GM21737 (cell line): ENCODE results near the gene THAP2.
"Not testable (repeated sequence)": the region's sequence is repeated elsewhere in the genome, so short reads cannot be mapped to it uniquely, and the experiment has no call there.

ENCODE experiments used
- ATAC-seq: cut with Tn5 transposase; IDR thresholded peaks from one replicate; pipeline ENCODE4 v1.9.1; 2021; ENCODE audit warnings: mild to moderate bottlenecking, moderate library complexity; ENCODE audit not compliant: unreplicated experiment

The THAP2 gene

DNA sequence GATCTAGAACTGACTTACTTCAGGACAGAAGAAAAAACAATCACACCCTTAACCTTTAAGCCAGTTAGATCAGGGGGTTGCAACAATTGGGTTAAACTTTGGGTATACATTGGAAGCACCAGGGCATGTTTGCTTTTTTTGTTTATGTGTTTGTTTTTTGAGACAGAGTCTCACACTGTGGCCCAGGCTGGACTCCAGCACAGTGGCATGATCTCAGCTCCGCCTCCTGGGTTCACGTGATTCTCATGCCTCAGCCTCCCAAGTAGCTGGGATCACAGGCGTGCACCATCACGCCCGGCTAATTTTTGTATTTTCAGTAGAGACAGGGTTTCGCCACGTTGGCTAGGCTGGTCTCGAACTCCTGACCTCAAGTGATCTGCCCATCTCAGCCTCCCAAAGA, 38.1 kb downstream of the THAP2 start:
- ATAC-seq, result not testable (repeated sequence)

DNA sequence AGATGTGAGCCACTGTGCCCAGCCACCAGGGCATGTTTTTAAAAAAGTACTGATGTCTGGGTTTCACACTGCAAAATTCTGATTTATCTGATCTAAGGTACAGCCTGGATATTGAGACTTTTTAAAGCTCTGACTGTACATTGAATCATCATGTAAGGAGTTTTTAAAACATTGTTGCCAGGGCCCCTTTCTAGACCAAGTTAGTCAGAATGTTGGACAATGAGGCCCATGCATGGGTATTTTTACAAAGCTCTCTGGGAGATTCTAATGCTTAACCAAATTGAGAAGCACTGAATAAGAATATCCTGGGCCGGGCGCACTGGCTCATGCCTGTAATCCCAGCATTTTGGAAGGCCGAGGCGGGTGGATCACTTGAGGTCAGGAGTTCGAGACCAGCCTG, 38.5 kb downstream of the THAP2 start:
- ATAC-seq, result no peak

DNA sequence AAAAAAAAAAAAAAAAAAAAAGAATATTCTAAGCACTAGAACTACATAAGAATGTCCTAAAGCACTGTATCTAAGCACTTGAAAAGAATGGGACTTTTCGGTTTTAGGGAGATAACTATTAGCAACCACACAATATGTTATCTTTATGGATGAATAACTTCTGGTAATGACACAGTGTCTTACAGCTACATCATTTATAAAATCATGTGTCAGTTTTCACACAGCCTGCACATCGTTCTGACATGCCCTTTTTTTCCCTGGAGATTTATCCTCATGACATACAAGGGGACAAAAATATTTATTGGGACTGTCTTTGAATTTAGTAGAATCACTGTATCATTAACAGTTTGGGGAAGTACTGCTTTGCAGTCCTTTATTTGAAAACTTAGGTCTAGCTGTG, 39.1 kb downstream of the THAP2 start:
- ATAC-seq, result no peak

DNA sequence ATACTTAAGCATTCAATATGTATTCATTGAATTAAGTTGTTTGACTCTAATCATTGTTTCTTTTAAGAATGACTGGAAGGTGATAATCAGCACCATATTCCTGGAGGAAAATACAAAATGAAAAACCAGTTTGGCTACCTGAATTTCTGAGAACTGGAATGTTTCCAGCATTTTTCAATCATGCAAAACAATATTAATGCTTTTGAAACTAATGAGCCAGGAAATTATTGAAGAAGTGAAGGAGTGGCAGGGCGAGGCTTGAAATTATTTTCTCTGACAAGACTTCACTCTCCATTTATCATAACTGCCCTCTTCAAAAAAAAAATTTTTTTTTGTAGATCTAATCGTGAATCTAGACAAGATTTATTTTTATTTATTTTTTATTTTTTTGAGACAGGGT, 40.8 kb downstream of the THAP2 start:
- ATAC-seq, result no peak

DNA sequence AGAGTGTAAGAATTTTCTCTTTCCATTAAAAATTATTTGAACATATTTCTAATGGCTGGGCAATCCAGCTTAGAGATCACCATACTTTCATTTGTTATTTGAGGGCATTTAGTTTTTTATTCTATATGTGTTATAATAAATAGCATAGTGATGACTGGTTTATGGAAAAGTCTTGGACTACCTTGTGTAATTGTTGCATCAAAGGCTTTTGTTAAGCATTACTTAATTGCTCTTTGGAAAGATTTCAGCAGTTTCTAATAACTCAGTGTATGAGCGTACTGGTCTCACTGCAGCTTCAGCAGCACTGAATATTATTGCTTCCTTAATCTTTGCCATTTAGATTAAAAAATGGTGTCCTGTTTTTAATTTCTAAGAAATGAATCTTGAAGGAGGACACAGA, 44.6 kb downstream of the THAP2 start:
- no peak for ATAC-seq

DNA sequence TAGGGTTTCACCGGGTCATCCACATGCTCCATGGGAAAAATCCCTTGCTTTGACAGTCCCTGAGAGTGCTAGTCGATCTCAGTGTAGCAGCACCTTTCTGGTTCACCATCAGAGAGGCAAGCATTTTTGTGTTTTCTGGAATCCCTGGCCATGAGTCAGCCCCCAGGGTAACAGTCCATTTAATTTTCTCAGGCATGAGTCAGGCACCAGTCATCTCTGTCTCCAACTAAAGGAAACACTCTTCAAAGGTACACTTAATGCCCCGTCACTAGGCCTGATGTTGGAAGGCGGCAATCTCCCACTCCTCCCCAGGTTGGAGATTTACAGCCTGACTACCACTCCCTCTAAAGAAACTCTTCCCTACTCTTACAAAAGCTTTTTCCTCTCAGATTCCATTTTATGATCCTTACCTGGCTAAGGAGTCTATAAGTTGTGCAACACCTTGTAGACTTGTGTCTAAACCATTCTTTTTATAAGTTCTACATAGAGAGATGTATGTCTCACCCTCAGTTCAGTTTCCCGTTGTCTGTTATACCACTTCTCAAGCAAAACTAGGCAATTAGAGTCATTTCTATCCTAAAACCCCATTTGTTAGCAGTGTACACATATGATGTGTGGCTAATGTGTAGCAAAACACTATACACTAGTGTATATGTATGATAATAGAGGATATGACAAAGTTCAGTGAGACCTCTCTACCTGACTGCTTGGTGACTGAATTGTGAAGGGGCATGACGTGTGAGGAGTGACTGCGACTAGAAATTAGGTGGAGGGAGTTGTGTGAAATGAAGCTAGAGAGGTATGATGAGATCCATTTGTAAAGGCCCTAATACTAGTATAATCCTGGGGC, 46.4 kb downstream of the THAP2 start:
- no peak for ATAC-seq

DNA sequence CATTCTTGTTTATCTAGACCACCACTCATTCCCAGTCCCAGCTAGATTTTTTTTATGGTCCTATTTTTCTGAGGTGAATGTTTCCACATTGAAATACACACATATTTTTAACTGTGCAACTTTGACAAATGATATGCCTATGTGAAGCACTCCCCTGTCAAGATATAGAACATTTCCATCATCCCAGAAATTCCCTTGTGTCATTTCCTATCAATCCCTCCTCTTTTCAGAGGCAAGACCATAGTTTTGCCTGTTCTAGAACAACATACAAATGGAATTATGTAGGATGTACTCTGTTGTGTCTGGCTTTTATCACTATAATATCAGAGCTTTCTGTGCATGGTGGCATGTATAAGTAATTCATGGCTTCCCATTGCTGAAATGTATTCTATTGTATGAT, 54.5 kb downstream of the THAP2 start:
- ATAC-seq, result no peak

DNA sequence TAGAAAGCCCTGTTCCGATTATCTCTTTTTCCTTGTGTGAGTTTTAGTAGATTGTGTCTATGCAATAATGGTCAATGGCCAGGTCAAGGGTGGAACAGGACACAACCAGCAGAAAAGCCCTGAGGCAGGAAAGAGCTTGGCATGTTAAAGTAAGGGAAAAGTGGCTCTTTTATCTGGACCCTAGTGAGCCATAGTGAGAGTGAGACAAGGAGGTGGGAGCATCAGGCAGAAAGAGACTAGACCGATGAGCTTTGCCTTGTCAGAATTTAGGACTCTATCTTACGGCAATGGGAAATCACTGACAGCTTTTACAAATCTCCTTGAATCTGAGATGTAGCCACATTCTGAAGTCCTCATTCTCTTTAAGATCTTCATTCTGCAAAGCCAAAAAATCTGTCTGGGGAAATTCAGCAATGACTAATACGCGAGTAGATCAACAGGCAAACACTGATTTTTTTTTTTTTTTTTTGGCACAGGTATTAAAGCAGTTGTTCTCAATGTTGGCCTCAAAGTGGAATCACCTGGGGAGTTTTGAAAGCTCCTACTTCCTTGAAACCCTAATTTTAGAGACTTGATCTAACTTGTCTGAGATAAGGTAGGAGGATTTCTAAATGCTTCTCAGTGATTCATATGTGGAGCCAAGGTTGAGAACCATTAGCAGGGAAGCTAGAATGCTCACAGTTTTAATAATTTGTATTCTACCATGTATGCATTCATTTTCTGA, 55.7 kb downstream of the THAP2 start:
- ATAC-seq, result no peak

DNA sequence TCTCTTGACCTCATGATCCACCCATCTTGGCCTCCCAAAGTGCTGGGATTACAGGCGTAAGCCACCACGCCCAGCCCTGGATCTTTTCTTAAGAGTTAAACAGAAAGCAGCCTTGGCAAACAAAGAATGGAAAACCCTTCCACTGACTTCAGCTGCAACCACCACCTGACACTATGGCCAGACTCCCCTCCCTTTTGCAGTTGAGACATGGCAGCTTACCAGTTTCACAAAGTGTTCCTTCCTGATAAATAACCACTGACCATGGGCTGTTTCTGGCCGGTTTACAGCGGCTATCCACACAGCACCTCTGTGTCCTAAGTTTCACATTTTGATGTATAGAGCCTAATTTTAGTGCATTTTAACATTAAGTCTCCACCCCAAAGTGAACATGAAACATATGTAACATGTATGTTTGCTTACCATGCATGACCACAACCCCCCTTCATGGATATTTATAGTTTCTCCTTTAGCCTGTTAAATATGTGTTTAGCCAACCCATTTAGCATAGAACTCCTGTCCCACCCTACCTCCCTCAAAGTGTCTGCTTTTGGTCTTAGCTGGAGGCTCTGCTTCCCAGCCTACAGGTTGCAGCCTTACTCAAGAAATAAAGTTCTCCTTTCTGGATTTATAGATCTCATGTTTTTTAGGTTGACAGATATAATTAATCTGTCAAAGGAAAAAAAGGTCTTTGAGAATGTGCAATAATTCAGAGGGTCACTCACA, 57.8 kb downstream of the THAP2 start:
- ATAC-seq, result no peak

DNA sequence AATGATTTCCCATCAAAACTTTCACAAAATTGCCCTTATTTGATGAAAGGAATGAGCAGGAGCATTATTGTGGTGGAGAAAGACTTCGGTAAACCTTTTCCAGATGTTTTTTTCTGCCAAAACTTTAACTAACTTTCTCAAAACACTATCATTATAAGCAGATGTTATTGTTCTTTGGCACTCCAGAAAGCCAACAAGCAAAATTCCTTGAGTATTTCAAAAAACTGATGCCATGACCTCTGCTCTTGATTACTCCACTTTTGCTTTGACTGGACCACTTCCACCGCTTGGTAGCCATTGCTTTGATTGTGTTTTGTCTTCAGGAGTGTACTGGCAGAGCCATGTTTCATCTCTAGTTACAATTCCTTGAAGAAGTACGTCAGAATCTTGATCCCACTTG, 60.9 kb downstream of the THAP2 start:
- no peak for ATAC-seq

DNA sequence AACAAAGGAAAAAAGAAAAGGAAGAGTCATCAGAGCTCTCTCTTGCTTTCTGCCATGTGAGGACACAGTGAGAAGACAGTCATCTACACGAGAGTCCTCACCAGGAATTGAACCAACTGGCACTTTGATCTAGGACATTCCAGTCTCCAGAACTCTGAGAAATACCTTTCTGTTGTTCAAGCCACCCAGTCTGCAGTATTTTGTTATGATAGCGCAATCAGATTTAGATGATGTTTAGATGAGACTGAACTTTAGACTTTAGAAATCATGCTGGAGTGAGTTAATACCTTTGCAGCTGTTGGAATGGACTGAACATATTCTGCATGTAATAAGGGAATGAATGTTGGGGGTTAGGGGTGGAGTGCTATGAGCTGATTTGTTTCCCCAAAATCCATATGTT, 62.4 kb downstream of the THAP2 start:
- ATAC-seq, result no peak

DNA sequence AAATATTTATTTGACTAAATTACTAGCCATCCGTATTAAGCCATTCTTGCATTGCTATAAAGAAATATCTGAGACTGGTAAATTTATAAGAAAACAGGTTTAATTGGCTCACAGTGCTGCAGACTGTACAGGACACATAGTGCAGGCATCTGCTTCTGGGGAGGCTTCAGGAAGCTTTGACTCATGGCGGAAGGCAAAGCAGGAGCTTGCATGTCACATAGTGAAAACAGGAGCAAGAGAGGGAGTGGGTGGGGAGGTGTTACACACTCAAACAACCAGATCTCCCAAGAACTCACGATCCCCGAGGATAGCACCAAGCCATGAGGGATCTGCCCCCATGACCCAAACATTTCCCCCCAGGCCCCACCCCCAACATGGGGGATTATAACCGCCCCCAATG, 63.9 kb downstream of the THAP2 start:
- no peak for ATAC-seq
